Central memory CD4-positive, alpha-beta T cell (primary cell): ENCODE measurements around the gene PPP2R3B.
"Not testable (repeated sequence)": the region's sequence is repeated elsewhere in the genome, so short reads cannot be mapped to it uniquely, and the experiment has no call there.

Experiments
- DNase-seq: peaks from one replicate; pipeline ENCODE4 v3.0.0; 2022

PPP2R3B gene

DNA sequence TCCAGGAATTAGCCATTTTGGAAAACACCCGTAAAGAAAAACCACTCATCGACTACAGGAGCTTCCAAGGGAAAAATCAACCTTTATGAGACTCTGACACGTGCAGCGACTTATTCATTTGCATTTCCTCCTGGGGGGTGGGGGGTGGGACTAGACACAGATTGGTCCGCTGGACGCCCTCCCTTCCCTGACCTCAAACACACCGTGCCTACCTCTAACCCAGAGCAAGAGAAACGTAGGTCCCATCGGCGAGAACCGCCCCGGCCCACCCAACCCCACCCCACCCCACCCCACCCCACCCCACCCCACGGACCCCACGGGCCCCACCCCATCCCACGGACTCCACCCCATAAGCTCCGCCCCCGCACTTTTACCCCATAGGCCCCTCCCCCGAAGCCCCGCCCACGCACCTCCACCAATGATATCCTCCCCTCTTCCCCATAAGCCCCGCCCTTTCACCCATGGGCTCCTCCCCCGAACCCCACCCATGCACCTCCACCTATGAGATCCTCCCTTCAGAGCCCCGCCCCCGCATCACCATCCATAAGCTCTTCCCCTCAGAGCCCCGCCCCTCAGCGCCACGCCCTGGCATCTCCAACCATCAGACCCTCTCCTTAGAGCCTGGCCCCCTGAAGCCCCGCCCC lies 69.2 kb downstream of the PPP2R3B start:
- no peak for DNase-seq

- no peak for DNase-seq
These were observed 70.1 kb downstream of the PPP2R3B start for GRCh38 chrX:316351-317325.

GRCh38 chrX:314781-315595 lies 71.7 kb downstream of the PPP2R3B start:
- no peak for DNase-seq

- no peak for DNase-seq
These were observed 72.7 kb downstream of the PPP2R3B start for GRCh38 chrX:314049-314448.

- no peak for DNase-seq
These were observed 73.2 kb downstream of the PPP2R3B start for GRCh38 chrX:313546-313945.

GRCh38 chrX:312621-313331 lies 73.9 kb downstream of the PPP2R3B start:
- no peak for DNase-seq

- DNase-seq = no peak
These were observed 75.3 kb downstream of the PPP2R3B start for GRCh38 chrX:311156-312129.

GRCh38 chrX:310621-311155 lies 76.0 kb downstream of the PPP2R3B start:
- DNase-seq = no peak

DNA sequence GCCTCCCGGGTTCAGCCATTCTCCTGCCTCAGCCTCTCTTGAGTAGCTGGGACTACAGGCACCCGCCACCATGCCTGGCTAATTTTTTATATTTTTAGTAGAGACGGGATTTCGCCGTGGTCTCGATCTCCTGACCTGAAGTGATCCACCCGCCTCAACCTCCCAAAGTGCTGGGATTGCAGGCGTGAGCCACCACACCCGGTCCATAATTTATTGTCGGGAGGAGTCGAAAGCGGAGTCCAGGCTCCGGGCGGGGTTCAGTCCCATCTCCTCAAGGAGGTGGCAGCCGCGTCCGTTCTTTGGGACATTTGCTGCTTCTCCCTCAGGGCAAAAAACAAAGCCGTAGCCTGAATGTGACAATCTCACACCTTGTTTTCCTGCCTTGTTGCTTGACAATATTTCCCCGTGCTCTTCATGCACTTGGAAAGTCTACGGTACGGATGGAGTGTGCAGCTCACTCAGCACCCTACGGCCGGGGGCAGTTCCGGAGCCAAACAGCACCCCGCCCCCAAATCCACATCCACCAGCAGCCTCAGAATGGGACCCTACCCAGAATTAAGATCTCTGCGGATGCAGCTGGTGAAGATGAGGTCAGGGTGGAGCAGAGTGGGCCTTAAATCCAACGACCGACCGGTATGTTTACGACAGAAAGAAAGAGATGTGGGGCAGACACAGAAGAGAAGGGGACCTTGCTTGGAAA lies 77.7 kb downstream of the PPP2R3B start:
- DNase-seq = no peak

- DNase-seq = no peak
These were observed 79.2 kb downstream of the PPP2R3B start for GRCh38 chrX:307261-308111.

DNA sequence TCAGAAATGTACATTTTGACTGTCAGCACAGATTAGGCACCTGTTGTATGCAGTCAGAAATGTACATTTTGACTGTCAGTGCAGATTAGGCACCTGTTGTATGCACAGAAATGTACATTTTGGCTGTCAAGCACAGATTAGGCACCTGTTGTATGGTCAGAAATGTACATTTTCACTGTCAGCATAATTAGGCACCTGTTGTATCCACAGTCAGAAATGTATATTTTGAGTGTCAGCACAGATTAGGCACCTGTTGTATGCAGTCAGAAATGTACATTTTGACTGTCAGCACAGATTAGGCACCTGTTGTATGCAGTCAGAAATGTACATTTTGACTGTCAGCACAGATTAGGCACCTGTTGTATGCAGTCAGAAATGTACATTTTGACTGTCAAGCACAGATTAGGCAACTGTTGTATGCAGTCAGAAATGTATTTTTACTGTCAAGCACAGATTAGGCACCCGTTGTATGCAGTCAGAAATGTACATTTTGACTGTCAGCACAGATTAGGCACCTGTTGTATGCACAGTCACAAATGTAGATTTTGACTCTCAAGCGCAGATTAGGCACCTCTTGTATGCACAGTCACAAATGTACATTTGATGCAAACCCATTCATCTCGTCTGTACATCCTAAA lies 80.0 kb downstream of the PPP2R3B start:
- DNase-seq = not testable (repeated sequence)

DNA sequence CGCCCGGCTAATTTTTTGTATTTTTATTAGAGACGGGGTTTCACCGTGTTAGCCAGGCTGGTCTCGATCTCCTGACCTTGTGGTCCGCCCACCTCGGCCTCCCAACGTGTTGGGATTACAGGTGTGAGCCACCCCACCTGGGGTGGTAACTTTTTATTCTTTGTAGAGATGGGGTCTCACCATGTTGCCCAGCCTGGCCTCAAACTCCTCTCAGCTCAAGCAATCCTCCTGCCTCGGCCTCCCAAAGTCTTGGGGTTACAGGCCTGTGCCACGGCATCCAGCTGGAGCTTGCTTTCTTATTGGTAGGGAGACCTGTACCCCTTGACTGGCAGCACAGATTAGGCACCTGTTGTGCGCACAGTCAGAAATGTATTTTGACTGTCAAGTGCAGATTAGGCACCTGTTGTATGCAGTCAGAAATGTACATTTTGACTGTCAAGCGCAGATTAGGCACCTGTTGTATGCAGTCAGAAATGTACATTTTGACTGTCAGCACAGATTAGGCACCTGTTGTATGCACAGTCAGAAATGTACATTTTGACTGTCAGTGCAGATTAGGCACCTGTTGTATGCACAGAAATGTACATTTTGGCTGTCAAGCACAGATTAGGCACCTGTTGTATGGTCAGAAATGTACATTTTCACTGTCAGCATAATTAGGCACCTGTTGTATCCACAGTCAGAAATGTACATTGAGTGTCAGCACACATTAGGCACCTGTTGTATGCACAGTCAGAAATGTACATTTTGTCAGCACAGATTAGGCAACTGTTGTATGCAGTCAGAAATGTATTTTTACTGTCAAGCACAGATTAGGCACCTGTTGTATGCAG lies 80.7 kb downstream of the PPP2R3B start:
- DNase-seq = not testable (repeated sequence)

- DNase-seq = no peak
These were observed 83.7 kb downstream of the PPP2R3B start for GRCh38 chrX:302975-303374.

GRCh38 chrX:300334-300733 lies 86.4 kb downstream of the PPP2R3B start:
- DNase-seq = no peak

DNA sequence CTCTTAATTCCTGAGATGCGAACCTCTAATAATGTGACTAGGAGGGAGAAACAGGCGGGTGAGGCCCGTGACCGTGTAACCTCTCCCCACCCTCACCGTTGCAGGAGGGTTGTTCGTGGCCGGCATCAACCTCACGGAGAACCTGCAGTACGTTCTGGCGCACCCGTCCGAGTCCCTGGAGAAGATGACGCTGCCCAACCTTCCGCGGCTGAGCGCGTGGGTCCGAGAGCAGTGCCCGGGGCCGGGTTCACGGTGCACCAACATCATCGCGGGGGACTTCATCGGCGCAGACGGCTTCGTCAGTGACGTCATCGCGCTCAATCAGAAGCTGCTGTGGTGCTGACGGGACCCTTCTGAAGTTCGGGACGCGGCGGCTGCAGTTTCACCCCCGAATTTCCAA lies 87.7 kb downstream of the PPP2R3B start:
- DNase-seq = no peak

GRCh38 chrX:295136-295535 lies 91.6 kb downstream of the PPP2R3B start:
- no peak for DNase-seq
